ENCODE measurements around the gene PARL.
"Not testable (repeated sequence)": the region's sequence is repeated elsewhere in the genome, so short reads cannot be mapped to it uniquely, and the experiment has no call there.

Gene PARL

GRCh38 chr3:183906234-183906921 lies 21.7 kb upstream of the PARL start:
- in situ Hi-C loops (cut with MboI; ENCODE audit: low sequenced_read_pairs): no loop called here

GRCh38 chr3:183904833-183905780 lies 20.4 kb upstream of the PARL start:
- in situ Hi-C loops (cut with MboI; ENCODE audit: low sequenced_read_pairs): no loop called here

GRCh38 chr3:183898028-183898431 lies 13.3 kb upstream of the PARL start:
- in situ Hi-C loops (cut with MboI; ENCODE audit: low sequenced_read_pairs): no loop called here

GRCh38 chr3:183897606-183898005 lies 12.9 kb upstream of the PARL start:
- in situ Hi-C loops (cut with MboI; ENCODE audit: low sequenced_read_pairs): no loop called here

- in situ Hi-C loops (cut with MboI; ENCODE audit: low sequenced_read_pairs): no loop called here
These were observed 11.9 kb upstream of the PARL start for GRCh38 chr3:183896610-183897009.

- in situ Hi-C loops (cut with MboI; ENCODE audit: low sequenced_read_pairs): no loop called here
These were observed 11.5 kb upstream of the PARL start for GRCh38 chr3:183896184-183896583.

GRCh38 chr3:183895774-183896173 lies 11.1 kb upstream of the PARL start:
- in situ Hi-C loops (cut with MboI; ENCODE audit: low sequenced_read_pairs): no loop called here

- in situ Hi-C loops (cut with MboI; ENCODE audit: low sequenced_read_pairs): no loop called here
These were observed 10.6 kb upstream of the PARL start for GRCh38 chr3:183895296-183895695.

- in situ Hi-C loops (cut with MboI; ENCODE audit: low sequenced_read_pairs): no loop called here
These were observed 8.0 kb upstream of the PARL start for GRCh38 chr3:183892610-183893214.

- in situ Hi-C loops (cut with MboI; ENCODE audit: low sequenced_read_pairs): no loop called here
These were observed 1.1 kb upstream of the PARL start for GRCh38 chr3:183885766-183886165.

GRCh38 chr3:183884097-183884426 lies 618 bp downstream of the PARL start:
- in situ Hi-C loops (cut with MboI; ENCODE audit: low sequenced_read_pairs): no loop called here

- in situ Hi-C loops (cut with MboI; ENCODE audit: low sequenced_read_pairs): no loop called here
These were observed 1.2 kb downstream of the PARL start for GRCh38 chr3:183883291-183884096.

- in situ Hi-C loops (cut with MboI; ENCODE audit: low sequenced_read_pairs): no loop called here
These were observed 4.6 kb downstream of the PARL start for GRCh38 chr3:183880121-183880520.

- in situ Hi-C loops (cut with MboI; ENCODE audit: low sequenced_read_pairs): no loop called here
These were observed 5.4 kb downstream of the PARL start for GRCh38 chr3:183879243-183879642.

GRCh38 chr3:183878071-183878470 lies 6.6 kb downstream of the PARL start:
- in situ Hi-C loops (cut with MboI; ENCODE audit: low sequenced_read_pairs): no loop called here

GRCh38 chr3:183877227-183877626 lies 7.5 kb downstream of the PARL start:
- in situ Hi-C loops (cut with MboI; ENCODE audit: low sequenced_read_pairs): not testable (repeated sequence)

GRCh38 chr3:183875411-183875810 lies 9.3 kb downstream of the PARL start:
- in situ Hi-C loops (cut with MboI; ENCODE audit: low sequenced_read_pairs): no loop called here

- in situ Hi-C loops (cut with MboI; ENCODE audit: low sequenced_read_pairs): no loop called here
These were observed 10.8 kb downstream of the PARL start for GRCh38 chr3:183873914-183874313.

GRCh38 chr3:183871541-183871940 lies 13.1 kb downstream of the PARL start:
- in situ Hi-C loops (cut with MboI; ENCODE audit: low sequenced_read_pairs): no loop called here

- in situ Hi-C loops (cut with MboI; ENCODE audit: low sequenced_read_pairs): no loop called here
These were observed 14.1 kb downstream of the PARL start for GRCh38 chr3:183870563-183870962.

GRCh38 chr3:183868796-183869195 lies 15.9 kb downstream of the PARL start:
- in situ Hi-C loops (cut with MboI; ENCODE audit: low sequenced_read_pairs): no loop called here

All from hTERT RPE-1 (cell line).